Sigmoid colon (tissue), 7 donors: Measurements from ENCODE around the gene TUBA4B. TPM values are rescaled to one million over a fixed set of nuclear protein-coding genes. Genes with fewer than 3 reads are reported as not detected.
A peak's percentile ranks its signal among the peaks of the same experiment; 100 is the strongest.

Experiments
- DNase-seq: peaks from one replicate; pipeline ENCODE4 v3.0.0-alpha.2; 2019
- H3K27ac ChIP-seq, 4 donors: fragments of 200-600 bp; sonication (generic); one replicate each; pipeline ENCODE4 v1.5.1; 2016 to 2019; ENCODE audit warnings: mild to moderate bottlenecking in 1 of 4
- H3K27me3 ChIP-seq, 3 donors: fragments of 200-600 bp; sonication (generic); one replicate each; pipeline ENCODE4 v1.5.1; 2019; ENCODE audit warnings: mild to moderate bottlenecking in 1 of 3
- H3K36me3 ChIP-seq, 4 donors: fragments of 200-600 bp; sonication (generic); one replicate each; pipeline ENCODE4 v1.5.1; 2016 to 2019
- H3K4me1 ChIP-seq, 4 donors: fragments of 200-600 bp; sonication (generic); one replicate each; pipeline ENCODE4 v1.5.1; 2017 to 2019
- H3K4me3 ChIP-seq, 4 donors: fragments of 200-600 bp; sonication (generic); one replicate each; pipeline ENCODE4 v1.5.1; 2017 to 2019; ENCODE audit warnings: mild to moderate bottlenecking in 2 of 4, moderate library complexity in 1 of 4
- H3K9me3 ChIP-seq, 4 donors: fragments of 200-600 bp in 3 of 4; sonication (generic) in 3 of 4; one replicate each; pipeline versions ENCODE4 v1.5.1 to v1.6.1; 2013 to 2019
- CTCF ChIP-seq, 4 experiments: fragments of 450-650 bp in 3 of 4; fragments of 200-600 bp in 1 of 4; IDR thresholded peaks; one replicate each; pipeline ENCODE4 v1.5.1; 2016 to 2019; ENCODE audit warnings: antibody characterized with exemption in 4 of 4, mild to moderate bottlenecking in 3 of 4, moderate library complexity in 2 of 4
- EP300 ChIP-seq, 4 donors: sonication (generic); formaldehyde crosslinking; IDR thresholded peaks; one replicate each; pipeline ENCODE4 v1.6.1; 2017; ENCODE audit warnings: antibody characterized with exemption in 4 of 4
- POLR2A ChIP-seq, 2 donors: fragments of 450-650 bp; IDR thresholded peaks; one replicate each; pipeline ENCODE4 v1.6.1; 2016; ENCODE audit warnings: antibody characterized with exemption in 2 of 2, mild to moderate bottlenecking in 2 of 2, moderate library complexity in 2 of 2
- POLR2AphosphoS5 ChIP-seq, 4 donors: sonication (generic); formaldehyde crosslinking; IDR thresholded peaks; one replicate each; pipeline ENCODE4 v1.6.1; 2017; ENCODE audit warnings: antibody characterized with exemption in 4 of 4
- whole genome bisulfite sequencing, 2 donors: extraction: QIAGEN DNeasy Blood & Tissue Kit; methylation state at CpG; one replicate each; pipeline ENCODE4 v1.1.7; 2013; 5-methylcytosine and 5-hydroxymethylcytosine counted together
- intact Hi-C: fragments of 100-400 bp; cut with DNase I; formaldehyde crosslinking; loops from one replicate; pipeline ENCODE4 v1.15.1; 2023
- polyA plus RNA-seq, 3 donors: library from polyadenylated mRNA; stranded (reverse); fragments of 200-250 nt; gene quantifications; one replicate each; pipeline ENCODE4 v1.2.3, GENCODE V29; 2013
- total RNA-seq, 4 donors: library from RNA; depleted of rRNA; stranded (reverse); fragments of >200 nt; gene quantifications; one replicate each; pipeline ENCODE4 v1.1.0, GENCODE V29; 2016
- donor health status: healthy with polysubstance abuse.
- donor health status: Bipolar disorder and iron deficiency.
- donor health status: healthy.

The TUBA4B gene
- total and polyA plus RNA-seq, 7 donors, result not detected

DNA sequence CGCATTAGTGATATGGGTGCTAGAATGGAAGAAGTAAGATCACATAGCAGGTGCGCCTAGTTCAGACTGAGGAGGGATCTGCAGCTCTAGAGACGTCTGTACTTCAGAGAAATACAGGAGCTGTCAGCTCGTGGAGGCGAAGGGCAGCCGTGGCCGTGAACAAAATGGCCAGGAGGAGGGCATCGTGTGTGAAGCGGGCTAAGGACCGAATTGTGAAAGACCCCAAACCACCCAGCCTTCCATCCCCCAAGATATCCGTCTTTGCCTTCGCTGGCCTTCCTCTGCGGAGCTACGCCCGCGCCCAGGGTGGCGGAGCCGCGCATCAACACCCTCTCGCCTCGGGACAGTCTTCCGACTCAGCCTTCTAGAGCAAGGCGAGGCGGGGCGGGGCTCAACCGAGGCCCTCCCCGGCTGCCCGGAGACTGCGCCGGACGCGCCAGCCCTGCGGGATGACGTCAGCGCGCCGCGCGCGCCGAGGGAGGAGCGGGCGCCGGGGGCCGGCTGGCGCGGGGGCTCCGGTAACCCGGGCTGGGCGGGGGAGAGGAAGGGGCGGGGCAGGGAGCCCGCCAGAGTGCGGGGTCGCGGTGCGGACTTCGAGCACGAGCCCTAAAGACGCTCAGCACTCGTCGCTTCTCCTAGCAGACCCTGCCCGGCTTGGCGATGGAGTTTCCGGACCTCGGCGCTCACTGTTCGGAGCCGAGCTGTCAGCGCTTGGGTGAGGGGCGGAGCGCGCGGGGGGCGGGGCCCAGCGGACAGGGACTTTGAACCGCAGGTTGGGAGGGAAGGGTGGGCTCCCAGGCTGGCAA is 46.5 kb upstream of the TUBA4B start, which contains the start of gene ZFAND2B:
Gene ZFAND2B (plus strand): TSS at position 455 of the 806 bp plus-strand sequence. CDS start 206 bp downstream, at position 661.
- Histone ChIP-seq H3K4me1 (peaks cover 0 to 22% (median 19%) of the 10 kb centered on the region in 4 donors), H3K27me3 (no peaks in the 10 kb centered on the region), H3K36me3 (peaks cover 0 to 31% (median 13%) of the 10 kb centered on the region in 4 donors), H3K9me3 (no peaks in the 10 kb centered on the region), H3K27ac (peak within 1 kb of the TSS; percentile 93 to 97 (median 96)), H3K4me3 (peak within 1 kb of the TSS; percentile 62 to 76 (median 68))
- WGBS, 2 donors, result 0 to 1% methylated on average over 76 of the region's 76 CpGs
- DNase-seq, result peak; percentile 97
- TF ChIP-seq EP300 (IDR thresholded peaks at IDR 0.05), result no peak
- peak; percentile 90 to 96 for TF ChIP-seq POLR2A (IDR thresholded peaks at IDR 0.05)
- peak; percentile 96 to 99 (median 98) for TF ChIP-seq POLR2AphosphoS5 (IDR thresholded peaks at IDR 0.05)
- TF ChIP-seq CTCF (IDR thresholded peaks at IDR 0.05), result peak in 3 of 4 experiments; percentile 4 to 24 (median 9)
- intact Hi-C loops, result loop anchor here (1.0 kb wide), 3 partner anchors 11 to 46 kb away; partner anchors contain the start of gene NHEJ1

- WGBS, 2 donors, result 17 to 23% methylated on average over 22 of the region's 22 CpGs
- H3K4me1 ChIP-seq, result peaks cover 0 to 22% (median 19%) of the 10 kb centered on the region in 4 donors
- H3K9me3 ChIP-seq, result no peaks in the 10 kb centered on the region
- no peaks in the 10 kb centered on the region for H3K27me3 ChIP-seq
- peaks cover 0 to 36% (median 16%) of the 10 kb centered on the region in 4 donors for H3K36me3 ChIP-seq
- H3K27ac ChIP-seq, result peak overlapping the region; percentile 93 to 97 (median 96)
- intact Hi-C loops, result loop anchor here (1.0 kb wide), 2 partner anchors 10 to 47 kb away; partner anchors contain the start of gene NHEJ1
- no peak for TF ChIP-seq POLR2AphosphoS5 (IDR thresholded peaks at IDR 0.05)
- TF ChIP-seq CTCF (IDR thresholded peaks at IDR 0.05), result no peak
- TF ChIP-seq POLR2A (IDR thresholded peaks at IDR 0.05), result no peak
- no peak for TF ChIP-seq EP300 (IDR thresholded peaks at IDR 0.05)
- DNase-seq, result peak; percentile 66
- H3K4me3 ChIP-seq, result peak overlapping the region; percentile 62 to 76 (median 68)
Observed at GRCh38 chr2:219207134-219207883, 45.7 kb upstream of the TUBA4B start.

DNA sequence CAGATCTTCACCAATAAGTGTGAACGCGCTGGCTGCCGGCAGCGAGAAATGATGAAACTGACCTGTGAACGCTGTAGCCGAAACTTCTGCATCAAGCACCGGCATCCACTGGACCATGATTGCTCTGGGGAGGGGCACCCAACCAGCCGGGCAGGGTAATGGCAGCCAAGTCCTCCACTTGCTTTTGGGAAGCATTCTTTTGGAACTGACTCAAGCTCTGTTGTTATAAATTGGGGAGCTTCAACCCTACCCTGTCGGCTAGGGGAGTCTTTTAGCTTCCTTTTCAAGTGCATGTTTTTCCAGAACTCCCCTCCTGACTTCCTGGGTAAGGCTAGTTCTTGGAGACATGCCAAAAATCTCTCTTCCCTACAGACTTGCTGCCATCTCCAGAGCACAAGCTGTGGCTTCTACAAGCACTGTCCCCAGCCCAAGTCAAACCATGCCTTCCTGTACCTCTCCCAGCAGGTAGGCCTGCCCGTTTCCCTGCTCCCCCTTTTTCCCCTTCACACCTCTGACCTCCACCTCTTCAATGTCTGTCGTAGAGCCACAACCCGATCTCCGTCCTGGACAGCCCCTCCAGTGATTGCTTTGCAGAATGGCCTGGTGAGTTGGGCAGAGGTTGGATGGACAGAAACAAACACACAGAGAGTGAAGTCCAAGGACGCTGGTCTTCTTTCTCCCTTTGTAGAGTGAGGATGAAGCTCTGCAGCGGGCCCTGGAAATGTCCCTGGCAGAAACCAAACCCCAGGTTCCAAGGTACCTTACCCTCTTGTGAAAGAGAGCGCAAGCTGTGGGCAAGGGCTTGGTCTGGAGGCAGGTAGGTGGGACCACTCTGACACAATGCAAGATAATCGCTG is 44.9 kb upstream of the TUBA4B start:
- intact Hi-C loops, result loop anchor here (1.0 kb wide), 2 partner anchors 9 to 48 kb away; partner anchors contain the start of gene NHEJ1
- Histone ChIP-seq H3K4me1 (peaks cover 0 to 22% (median 19%) of the 10 kb centered on the region in 4 donors), H3K27ac (peak overlapping the region; percentile 93 to 97 (median 96)), H3K27me3 (no peaks in the 10 kb centered on the region), H3K36me3 (peaks cover 6 to 44% (median 24%) of the 10 kb centered on the region in 4 donors), H3K9me3 (no peaks in the 10 kb centered on the region), H3K4me3 (peak overlapping the region in 1 of 4 donors; percentile 66)
- no peak for TF ChIP-seq CTCF (IDR thresholded peaks at IDR 0.05)
- TF ChIP-seq POLR2A (IDR thresholded peaks at IDR 0.05), result no peak
- no peak for TF ChIP-seq EP300 (IDR thresholded peaks at IDR 0.05)
- TF ChIP-seq POLR2AphosphoS5 (IDR thresholded peaks at IDR 0.05), result no peak
- WGBS, 2 donors, result 66 to 75% methylated on average over 17 of the region's 17 CpGs
- DNase-seq, result peak; percentile 55
